Retinal pigment epithelial cell (primary cell): Measurements from ENCODE around the gene LIPT2.
"Not testable (repeated sequence)": the region's sequence is repeated elsewhere in the genome, so short reads cannot be mapped to it uniquely, and the experiment has no call there.

Source experiments
- DNase-seq: peaks from one replicate; pipeline ENCODE4 v3.0.0-alpha.2; 2010; ENCODE audit warnings: low read depth
- H3K4me3 ChIP-seq: 2 replicates; pipeline ENCODE4 v1.5.1; 2011; ENCODE audit warnings: mild to moderate bottlenecking, low read length, control low read depth, moderate library complexity
- TF ChIP-seq, protein P1 (sequence below): conservative IDR thresholded peaks from 2 replicates; pipeline ENCODE4 v1.5.1; 2011; ENCODE audit warnings: low read depth, low read length, control low read depth, inconsistent platforms

Gene LIPT2

DNA sequence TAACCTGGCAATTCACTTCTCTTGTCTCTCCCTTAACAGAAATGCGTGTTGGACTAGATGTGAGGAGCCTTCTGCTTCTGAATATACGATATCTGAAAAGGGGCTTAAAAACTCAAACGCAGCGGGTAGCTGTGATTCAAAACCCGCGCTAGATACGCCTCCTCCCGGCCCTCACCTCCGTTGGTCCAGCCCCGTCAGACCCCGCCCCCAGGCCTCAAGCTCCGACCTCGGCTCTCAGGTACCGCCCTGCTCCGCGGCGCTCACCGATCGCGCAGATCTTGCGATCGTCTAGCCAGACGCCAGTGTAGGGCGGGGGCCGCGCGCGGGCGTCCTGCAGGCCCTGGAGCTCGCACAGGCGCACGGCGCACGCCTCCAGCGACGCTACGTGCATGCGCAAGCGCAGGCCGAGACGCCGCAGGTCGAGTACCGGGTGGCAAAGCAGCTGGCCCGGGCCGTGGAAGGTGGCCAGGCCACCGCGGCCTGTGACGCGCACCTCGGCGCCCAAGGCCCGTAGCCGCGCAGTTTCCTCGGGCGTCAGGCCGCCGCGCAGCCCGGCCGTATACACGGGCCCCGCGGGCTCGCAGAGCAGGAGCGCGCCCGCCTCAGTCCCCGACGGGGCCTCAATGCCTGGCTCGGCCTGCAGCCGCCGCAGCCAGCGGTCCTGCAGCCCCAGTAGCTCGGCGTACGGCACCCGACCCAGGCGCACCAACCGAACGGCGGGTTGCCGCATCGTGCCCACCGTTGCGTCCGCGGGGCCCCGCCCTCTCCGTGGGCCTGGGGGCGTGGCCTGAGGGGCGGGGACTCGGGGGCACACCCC lies at the start of gene LIPT2:
Gene LIPT2, minus strand, starts transcription at position 751 of the 817 bp plus-strand sequence. Its CDS starts 21 bp downstream, at position 730.
- peak; percentile 92 for DNase-seq
- peak within 1 kb of the TSS; percentile 67 for H3K4me3 ChIP-seq
- TF ChIP-seq, protein P1, sequence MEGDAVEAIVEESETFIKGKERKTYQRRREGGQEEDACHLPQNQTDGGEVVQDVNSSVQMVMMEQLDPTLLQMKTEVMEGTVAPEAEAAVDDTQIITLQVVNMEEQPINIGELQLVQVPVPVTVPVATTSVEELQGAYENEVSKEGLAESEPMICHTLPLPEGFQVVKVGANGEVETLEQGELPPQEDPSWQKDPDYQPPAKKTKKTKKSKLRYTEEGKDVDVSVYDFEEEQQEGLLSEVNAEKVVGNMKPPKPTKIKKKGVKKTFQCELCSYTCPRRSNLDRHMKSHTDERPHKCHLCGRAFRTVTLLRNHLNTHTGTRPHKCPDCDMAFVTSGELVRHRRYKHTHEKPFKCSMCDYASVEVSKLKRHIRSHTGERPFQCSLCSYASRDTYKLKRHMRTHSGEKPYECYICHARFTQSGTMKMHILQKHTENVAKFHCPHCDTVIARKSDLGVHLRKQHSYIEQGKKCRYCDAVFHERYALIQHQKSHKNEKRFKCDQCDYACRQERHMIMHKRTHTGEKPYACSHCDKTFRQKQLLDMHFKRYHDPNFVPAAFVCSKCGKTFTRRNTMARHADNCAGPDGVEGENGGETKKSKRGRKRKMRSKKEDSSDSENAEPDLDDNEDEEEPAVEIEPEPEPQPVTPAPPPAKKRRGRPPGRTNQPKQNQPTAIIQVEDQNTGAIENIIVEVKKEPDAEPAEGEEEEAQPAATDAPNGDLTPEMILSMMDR, result no peak

DNA sequence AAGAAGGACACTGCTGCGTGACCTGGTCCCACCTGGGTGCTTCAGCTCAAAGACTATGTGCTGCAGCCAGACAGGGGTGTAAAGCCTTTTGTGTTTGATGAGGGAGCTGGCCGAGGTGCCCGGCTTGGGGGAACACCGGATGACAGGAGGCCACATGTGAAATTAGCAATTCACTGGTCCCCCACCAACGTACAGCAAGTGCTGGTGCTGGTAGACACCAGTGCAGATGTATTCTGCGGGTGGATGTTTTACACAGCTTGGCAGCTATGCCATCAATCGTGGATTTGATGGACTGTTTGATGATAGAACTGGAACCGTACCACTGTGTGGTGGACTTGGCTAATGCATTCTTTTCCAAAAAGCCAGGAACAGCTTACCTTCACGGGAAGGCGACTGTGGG lies 47.9 kb upstream of the LIPT2 start:
- TF ChIP-seq, protein P1, result no peak
- DNase-seq, result no peak
- no peak overlapping the region for H3K4me3 ChIP-seq

DNA sequence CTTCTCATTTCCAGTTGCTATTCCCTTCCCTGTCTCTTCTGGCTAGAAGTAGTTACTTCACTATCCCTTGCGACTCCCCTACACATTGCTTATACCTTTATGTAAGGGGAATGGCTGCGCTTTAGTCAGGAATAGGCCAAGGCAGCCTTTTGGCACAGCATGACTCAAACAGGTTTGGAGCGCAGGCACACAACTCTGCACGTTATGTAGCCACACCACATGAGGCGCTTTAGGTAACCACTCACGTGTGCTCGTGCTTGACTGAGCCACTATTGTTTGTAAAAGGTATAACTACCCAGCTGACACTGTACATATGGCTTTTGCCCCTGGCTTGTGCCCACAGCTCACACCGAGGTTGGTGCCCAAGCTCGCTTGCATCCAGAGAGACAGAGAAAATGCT lies 46.7 kb upstream of the LIPT2 start:
- no peak overlapping the region for H3K4me3 ChIP-seq
- TF ChIP-seq, protein P1, result no peak
- DNase-seq, result no peak

DNA sequence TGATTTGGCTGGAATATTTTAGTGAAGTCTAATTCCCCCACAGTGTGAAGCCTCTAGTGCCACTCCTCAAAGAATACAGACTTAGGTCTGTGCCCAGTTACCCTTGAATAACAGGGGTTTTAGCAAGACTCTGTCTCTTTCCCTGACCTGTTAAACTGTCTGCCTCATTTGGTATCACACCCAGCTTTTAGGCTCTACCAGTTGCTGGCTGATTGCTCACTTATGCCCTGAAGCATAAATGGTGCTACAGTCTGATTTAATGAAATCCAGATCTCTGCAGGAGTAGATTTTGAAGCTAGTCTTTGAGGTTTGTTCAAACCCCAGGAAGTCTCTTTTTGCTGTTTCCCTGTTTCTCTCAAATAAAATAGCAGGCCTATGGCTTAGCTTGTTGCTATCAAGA lies 45.2 kb upstream of the LIPT2 start:
- TF ChIP-seq, protein P1, result no peak
- no peak for DNase-seq
- H3K4me3 ChIP-seq, result no peak overlapping the region

DNA sequence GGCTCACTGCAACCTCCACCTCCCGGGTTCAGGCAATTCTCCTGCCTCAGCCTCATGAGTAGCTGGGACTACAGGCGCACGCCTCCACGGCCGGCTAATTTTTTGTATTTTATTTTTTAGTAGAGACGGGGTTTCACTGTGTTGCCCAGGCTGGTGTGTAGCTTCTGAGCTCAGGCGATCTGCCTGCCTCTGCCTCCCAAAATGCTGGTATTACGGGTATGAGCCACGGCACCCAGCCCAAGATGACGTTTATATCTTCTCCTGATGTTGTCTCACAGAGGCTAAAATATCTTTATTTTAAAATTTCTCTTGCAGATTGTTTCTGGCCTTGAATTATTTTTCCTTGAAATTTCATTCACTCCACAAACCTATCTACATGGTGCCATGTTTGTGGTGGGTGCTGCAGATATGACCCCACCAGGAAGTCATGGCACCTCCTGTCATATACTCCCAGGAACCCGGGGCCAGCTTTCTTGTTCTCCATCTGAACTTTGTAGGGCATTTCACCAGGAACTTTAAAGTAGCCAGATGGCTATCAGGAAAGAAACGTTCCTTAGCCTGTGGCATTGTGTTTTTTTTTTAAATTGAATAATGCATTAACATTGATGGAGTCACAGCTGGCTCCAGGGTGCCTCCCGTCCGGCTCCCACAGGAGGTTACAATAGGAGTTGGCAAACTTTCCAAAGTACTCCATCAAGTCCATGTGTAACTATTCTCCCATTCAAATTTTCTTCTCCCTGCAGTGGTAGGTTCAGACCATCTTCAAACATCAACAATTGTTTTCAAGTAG lies 42.0 kb upstream of the LIPT2 start:
- no peak overlapping the region for H3K4me3 ChIP-seq
- no peak for DNase-seq
- TF ChIP-seq, protein P1, result no peak

DNA sequence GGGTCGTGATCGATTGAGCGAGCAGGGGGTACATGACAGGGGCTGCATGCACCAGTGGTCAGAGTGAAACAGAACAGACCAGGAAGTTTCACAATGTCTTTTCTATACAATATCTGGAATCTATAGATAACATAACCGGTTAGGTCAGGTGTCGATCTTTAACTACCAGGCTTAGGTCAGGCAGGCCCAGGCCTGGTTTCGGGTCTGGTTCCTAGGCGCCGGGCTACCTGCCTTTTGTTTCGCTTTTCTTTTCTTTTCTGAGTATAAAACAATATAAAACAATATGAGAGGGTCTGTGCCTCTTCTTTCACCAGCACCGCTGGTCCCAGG lies 41.4 kb upstream of the LIPT2 start:
- H3K4me3 ChIP-seq, DNase-seq: not testable (repeated sequence)

DNA sequence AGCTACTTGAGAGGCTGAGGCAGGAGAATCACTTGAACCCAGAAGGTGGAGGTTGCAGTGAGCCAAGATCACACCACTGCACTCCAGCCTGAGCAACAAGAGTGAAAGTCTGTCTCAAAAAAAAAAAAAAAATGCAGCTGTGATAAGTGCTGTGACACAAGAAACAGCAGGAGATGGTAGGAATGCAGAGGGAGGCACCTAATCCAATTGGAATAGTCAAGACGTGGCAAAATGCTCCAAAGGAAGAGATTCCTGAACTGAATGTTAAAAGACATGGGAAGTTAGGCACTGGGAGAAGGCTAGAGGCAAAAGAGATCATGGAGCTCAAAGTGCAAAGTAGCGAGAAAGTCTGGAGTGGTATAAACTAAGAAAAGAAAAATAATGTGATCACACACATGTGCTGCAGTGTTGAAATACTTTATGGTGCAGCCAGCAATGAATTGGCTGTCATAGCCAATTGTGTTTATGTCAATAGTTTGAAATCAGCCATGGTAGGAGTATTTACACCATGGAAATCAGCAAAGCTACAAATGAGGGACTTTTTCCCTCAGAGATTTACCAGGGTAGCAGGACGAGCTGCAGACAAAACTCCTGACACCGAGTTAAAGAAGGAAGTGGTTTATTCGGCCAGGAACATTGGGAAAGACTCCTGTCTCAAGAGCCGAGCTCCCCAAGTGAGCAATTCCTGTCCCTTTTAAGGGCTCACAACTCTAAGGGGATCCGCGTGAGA lies 40.9 kb upstream of the LIPT2 start:
- TF ChIP-seq, protein P1, result no peak
- DNase-seq, result no peak
- no peak overlapping the region for H3K4me3 ChIP-seq
